ENCODE data around the gene SLC25A3. TPM values are rescaled to one million over a fixed set of nuclear protein-coding genes. Genes with fewer than 3 reads are reported as not detected.

Gene SLC25A3
- total RNA-seq, 1 experiment from 2014 or later, result 733 TPM

DNA sequence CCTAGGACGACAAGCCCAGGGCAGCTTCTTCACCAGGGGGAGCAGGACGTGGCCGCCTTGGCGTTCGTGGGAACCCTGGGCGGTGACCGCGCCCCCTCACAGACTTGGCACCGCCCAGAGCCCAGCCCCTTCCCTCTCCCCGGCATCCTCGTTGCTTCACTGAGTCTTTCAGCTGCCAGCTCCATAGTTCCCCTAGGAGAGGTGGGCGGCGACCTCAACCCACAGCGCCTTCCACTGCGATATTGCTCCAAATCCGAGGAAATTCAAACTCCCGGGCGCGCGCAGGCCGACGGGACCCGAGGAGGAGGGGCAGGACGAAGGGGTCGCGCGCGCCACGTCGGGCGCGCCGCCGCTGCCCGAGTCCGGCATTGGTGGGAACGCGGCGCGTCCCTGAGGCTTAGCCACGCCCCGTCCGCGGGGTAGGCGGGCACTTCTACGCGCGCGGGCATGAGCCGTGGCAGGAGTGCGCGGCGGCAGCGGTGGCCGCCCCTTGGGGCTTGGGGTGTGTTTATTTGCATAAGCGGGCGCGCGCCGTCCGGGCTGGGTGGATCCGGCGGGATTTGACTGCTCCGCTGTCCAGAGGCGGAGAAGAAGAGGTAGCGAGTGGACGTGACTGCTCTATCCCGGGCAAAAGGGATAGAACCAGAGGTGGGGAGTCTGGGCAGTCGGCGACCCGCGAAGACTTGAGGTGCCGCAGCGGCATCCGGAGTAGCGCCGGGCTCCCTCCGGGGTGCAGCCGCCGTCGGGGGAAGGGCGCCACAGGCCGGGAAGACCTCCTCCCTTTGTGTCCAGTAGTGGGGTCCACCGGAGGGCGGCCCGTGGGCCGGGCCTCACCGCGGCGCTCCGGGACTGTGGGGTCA, 51.5 kb downstream of the SLC25A3 start, which contains the start of the genes APAF1 and IKBIP (continued):
- TF ChIP-seq, protein P1, sequence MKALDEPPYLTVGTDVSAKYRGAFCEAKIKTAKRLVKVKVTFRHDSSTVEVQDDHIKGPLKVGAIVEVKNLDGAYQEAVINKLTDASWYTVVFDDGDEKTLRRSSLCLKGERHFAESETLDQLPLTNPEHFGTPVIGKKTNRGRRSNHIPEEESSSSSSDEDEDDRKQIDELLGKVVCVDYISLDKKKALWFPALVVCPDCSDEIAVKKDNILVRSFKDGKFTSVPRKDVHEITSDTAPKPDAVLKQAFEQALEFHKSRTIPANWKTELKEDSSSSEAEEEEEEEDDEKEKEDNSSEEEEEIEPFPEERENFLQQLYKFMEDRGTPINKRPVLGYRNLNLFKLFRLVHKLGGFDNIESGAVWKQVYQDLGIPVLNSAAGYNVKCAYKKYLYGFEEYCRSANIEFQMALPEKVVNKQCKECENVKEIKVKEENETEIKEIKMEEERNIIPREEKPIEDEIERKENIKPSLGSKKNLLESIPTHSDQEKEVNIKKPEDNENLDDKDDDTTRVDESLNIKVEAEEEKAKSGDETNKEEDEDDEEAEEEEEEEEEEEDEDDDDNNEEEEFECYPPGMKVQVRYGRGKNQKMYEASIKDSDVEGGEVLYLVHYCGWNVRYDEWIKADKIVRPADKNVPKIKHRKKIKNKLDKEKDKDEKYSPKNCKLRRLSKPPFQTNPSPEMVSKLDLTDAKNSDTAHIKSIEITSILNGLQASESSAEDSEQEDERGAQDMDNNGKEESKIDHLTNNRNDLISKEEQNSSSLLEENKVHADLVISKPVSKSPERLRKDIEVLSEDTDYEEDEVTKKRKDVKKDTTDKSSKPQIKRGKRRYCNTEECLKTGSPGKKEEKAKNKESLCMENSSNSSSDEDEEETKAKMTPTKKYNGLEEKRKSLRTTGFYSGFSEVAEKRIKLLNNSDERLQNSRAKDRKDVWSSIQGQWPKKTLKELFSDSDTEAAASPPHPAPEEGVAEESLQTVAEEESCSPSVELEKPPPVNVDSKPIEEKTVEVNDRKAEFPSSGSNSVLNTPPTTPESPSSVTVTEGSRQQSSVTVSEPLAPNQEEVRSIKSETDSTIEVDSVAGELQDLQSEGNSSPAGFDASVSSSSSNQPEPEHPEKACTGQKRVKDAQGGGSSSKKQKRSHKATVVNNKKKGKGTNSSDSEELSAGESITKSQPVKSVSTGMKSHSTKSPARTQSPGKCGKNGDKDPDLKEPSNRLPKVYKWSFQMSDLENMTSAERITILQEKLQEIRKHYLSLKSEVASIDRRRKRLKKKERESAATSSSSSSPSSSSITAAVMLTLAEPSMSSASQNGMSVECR (CRISPR knock-in tag; IDR thresholded peaks at IDR 0.05; ENCODE audit: borderline replicate concordance), result 0 out of 2 replicates have a peak, but pooled peaks have one; percentile 62
- TF ChIP-seq SP1 (CRISPR knock-in tag; conservative IDR thresholded peaks at IDR 0.05) (peak; percentile 82), TEAD1 (CRISPR knock-in tag; IDR thresholded peaks at IDR 0.05) (0 out of 2 replicates have a peak, but pooled peaks have one; percentile 14), ZNF423 (CRISPR knock-in tag; IDR thresholded peaks at IDR 0.05) (0 out of 2 replicates have a peak, but pooled peaks have one; percentile 46), NFYB (CRISPR knock-in tag; conservative IDR thresholded peaks at IDR 0.05; ENCODE audit: low read depth) (peak; percentile 31; the same call in 1 of the 2 replicates)
- TF ChIP-seq, protein P2, sequence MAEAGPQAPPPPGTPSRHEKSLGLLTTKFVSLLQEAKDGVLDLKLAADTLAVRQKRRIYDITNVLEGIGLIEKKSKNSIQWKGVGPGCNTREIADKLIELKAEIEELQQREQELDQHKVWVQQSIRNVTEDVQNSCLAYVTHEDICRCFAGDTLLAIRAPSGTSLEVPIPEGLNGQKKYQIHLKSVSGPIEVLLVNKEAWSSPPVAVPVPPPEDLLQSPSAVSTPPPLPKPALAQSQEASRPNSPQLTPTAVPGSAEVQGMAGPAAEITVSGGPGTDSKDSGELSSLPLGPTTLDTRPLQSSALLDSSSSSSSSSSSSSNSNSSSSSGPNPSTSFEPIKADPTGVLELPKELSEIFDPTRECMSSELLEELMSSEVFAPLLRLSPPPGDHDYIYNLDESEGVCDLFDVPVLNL (CRISPR knock-in tag; IDR thresholded peaks at IDR 0.05; ENCODE audit: borderline replicate concordance, low read depth), result 0 out of 2 replicates have a peak, but pooled peaks have one; percentile 43
- TF ChIP-seq, protein P3, sequence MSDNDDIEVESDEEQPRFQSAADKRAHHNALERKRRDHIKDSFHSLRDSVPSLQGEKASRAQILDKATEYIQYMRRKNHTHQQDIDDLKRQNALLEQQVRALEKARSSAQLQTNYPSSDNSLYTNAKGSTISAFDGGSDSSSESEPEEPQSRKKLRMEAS (CRISPR knock-in tag; IDR thresholded peaks at IDR 0.05), result peak; percentile 34; the same call in 1 of the 2 replicates
- TF ChIP-seq, protein P4, sequence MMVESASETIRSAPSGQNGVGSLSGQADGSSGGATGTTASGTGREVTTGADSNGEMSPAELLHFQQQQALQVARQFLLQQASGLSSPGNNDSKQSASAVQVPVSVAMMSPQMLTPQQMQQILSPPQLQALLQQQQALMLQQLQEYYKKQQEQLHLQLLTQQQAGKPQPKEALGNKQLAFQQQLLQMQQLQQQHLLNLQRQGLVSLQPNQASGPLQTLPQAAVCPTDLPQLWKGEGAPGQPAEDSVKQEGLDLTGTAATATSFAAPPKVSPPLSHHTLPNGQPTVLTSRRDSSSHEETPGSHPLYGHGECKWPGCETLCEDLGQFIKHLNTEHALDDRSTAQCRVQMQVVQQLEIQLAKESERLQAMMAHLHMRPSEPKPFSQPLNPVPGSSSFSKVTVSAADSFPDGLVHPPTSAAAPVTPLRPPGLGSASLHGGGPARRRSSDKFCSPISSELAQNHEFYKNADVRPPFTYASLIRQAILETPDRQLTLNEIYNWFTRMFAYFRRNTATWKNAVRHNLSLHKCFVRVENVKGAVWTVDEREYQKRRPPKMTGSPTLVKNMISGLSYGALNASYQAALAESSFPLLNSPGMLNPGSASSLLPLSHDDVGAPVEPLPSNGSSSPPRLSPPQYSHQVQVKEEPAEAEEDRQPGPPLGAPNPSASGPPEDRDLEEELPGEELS (CRISPR knock-in tag; IDR thresholded peaks at IDR 0.05), result no peak

DNA sequence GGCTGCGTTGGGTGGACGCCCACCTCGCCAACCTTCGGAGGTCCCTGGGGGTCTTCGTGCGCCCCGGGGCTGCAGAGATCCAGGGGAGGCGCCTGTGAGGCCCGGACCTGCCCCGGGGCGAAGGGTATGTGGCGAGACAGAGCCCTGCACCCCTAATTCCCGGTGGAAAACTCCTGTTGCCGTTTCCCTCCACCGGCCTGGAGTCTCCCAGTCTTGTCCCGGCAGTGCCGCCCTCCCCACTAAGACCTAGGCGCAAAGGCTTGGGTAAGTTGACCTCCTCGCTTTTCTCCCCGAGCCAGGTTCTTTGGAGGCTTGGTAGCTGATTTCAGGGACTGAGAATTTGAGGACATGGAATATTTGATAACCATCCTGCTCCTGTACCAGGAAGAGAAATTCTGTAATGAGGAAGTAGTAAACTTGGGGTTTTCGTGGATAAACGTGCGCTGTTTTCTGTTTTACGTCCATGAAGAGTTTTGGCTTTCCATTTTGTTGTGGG, 52.1 kb downstream of the SLC25A3 start:
- ChIA-PET CTCF (no interaction called here), POLR2A (no interaction called here)
- peak; percentile 2 for ATAC-seq
- Mint-ChIP-seq H3K9me3 (no peaks in the 10 kb centered on the region), H3K36me3 (peaks cover 12% of the 10 kb centered on the region), H3K4me3 (peak overlapping the region; percentile 95), H3K27ac (no peak overlapping the region), H3K4me1 (peaks cover 16% of the 10 kb centered on the region), H3K27me3 (ENCODE audit: low read depth) (no peaks in the 10 kb centered on the region; the same call in 1 of the 2 replicates)
- peak; percentile 21 for DNase-seq (ENCODE audit: low spot score)
- TF ChIP-seq HMGXB4 (CRISPR knock-in tag; IDR thresholded peaks at IDR 0.05), result 0 out of 2 replicates have a peak, but pooled peaks have one; percentile 13
- 0 out of 2 replicates have a peak, but pooled peaks have one; percentile 9 for TF ChIP-seq ZBTB43 (CRISPR knock-in tag; IDR thresholded peaks at IDR 0.05)
- TF ChIP-seq, protein P1 (CRISPR knock-in tag; IDR thresholded peaks at IDR 0.05; ENCODE audit: borderline replicate concordance), result 0 out of 2 replicates have a peak, but pooled peaks have one; percentile 13
- TF ChIP-seq USF2 (CRISPR knock-in tag; IDR thresholded peaks at IDR 0.05), result 0 out of 2 replicates have a peak, but pooled peaks have one; percentile 5
- TF ChIP-seq ZNF317 (CRISPR knock-in tag; IDR thresholded peaks at IDR 0.05; ENCODE audit: borderline replicate concordance, low read depth), result no peak
